WTC11 (cell line): Measurements from ENCODE around the gene MYRF. TPM values are rescaled to one million over a fixed set of nuclear protein-coding genes. Genes with fewer than 3 reads are reported as not detected.

ENCODE experiments used
- CREB1 ChIP-seq: sonication (generic); formaldehyde crosslinking; IDR thresholded peaks from 2 replicates; pipeline ENCODE4 v1.8.0; 2023; ENCODE audit warnings: mild to moderate bottlenecking, missing genetic modification reagents
- CTCF ChIP-seq: fragments of 200-600 bp; IDR thresholded peaks from 2 replicates; pipeline ENCODE4 v1.8.0; 2022; ENCODE audit warnings: antibody characterized with exemption
- ETV6 ChIP-seq: sonication (generic); formaldehyde crosslinking; IDR thresholded peaks from 2 replicates; pipeline ENCODE4 v1.8.1; 2022; ENCODE audit warnings: mild to moderate bottlenecking, missing genetic modification reagents
- FOXK1 ChIP-seq: sonication (generic); formaldehyde crosslinking; IDR thresholded peaks from 2 replicates; pipeline ENCODE4 v1.8.0; 2022; ENCODE audit warnings: mild to moderate bottlenecking, moderate library complexity, missing genetic modification reagents
- FOXP4 ChIP-seq: sonication (generic); formaldehyde crosslinking; IDR thresholded peaks from 2 replicates; pipeline ENCODE4 v1.8.0; 2022; ENCODE audit warnings: mild to moderate bottlenecking, missing genetic modification reagents
- JUN ChIP-seq: sonication (generic); formaldehyde crosslinking; IDR thresholded peaks from 2 replicates; pipeline ENCODE4 v1.8.0; 2023; ENCODE audit warnings: mild to moderate bottlenecking, missing genetic modification reagents
- KAT7 ChIP-seq: sonication (generic); formaldehyde crosslinking; IDR thresholded peaks from 2 replicates; pipeline ENCODE4 v1.8.1; 2023; ENCODE audit warnings: missing genetic modification reagents, mild to moderate bottlenecking, borderline replicate concordance
- MXD4 ChIP-seq: fragments of 250-450 bp; sonication (Bioruptor Pico); IDR thresholded peaks from 2 replicates; pipeline ENCODE4 v1.8.0; 2021; ENCODE audit warnings: mild to moderate bottlenecking, moderate library complexity, borderline replicate concordance
- MYBL2 ChIP-seq: sonication (generic); formaldehyde crosslinking; IDR thresholded peaks from 2 replicates; pipeline ENCODE4 v1.8.1; 2023; ENCODE audit warnings: mild to moderate bottlenecking, moderate library complexity, missing genetic modification reagents
- NFE2L1 ChIP-seq: sonication (generic); formaldehyde crosslinking; IDR thresholded peaks from 2 replicates; pipeline ENCODE4 v1.8.1; 2023; ENCODE audit warnings: missing genetic modification reagents
- SMAD3 ChIP-seq: sonication (generic); formaldehyde crosslinking; IDR thresholded peaks from 2 replicates; pipeline ENCODE4 v1.8.0; 2022; ENCODE audit warnings: missing genetic modification reagents, mild to moderate bottlenecking, borderline replicate concordance
- TEAD1 ChIP-seq: sonication (generic); formaldehyde crosslinking; IDR thresholded peaks from 2 replicates; pipeline ENCODE4 v1.8.0; 2022; ENCODE audit warnings: mild to moderate bottlenecking, missing genetic modification reagents
- TEAD4 ChIP-seq: sonication (generic); formaldehyde crosslinking; IDR thresholded peaks from 2 replicates; pipeline ENCODE4 v1.8.0; 2022; ENCODE audit warnings: mild to moderate bottlenecking, missing genetic modification reagents
- TP53 ChIP-seq: sonication (generic); formaldehyde crosslinking; IDR thresholded peaks from 2 replicates; pipeline ENCODE4 v1.8.1; 2023; ENCODE audit warnings: mild to moderate bottlenecking, missing genetic modification reagents
- USF1 ChIP-seq: sonication (generic); formaldehyde crosslinking; IDR thresholded peaks from 2 replicates; pipeline ENCODE4 v1.8.0; 2022; ENCODE audit warnings: mild to moderate bottlenecking, missing genetic modification reagents
- ZNF232 ChIP-seq: sonication (generic); formaldehyde crosslinking; IDR thresholded peaks from 2 replicates; pipeline ENCODE4 v1.8.0; 2022; ENCODE audit warnings: mild to moderate bottlenecking, missing genetic modification reagents
- ZNF317 ChIP-seq: sonication (generic); formaldehyde crosslinking; IDR thresholded peaks from 2 replicates; pipeline ENCODE4 v1.8.1; 2023; ENCODE audit warnings: low read depth, mild to moderate bottlenecking, moderate library complexity, missing genetic modification reagents, borderline replicate concordance
- total RNA-seq: library from RNA; stranded (reverse); gene quantifications from 3 replicates; pipeline ENCODE4 v1.2.3, GENCODE V29; 2021
- TF ChIP-seq, protein P1 (sequence below): sonication (generic); formaldehyde crosslinking; IDR thresholded peaks from 2 replicates; pipeline ENCODE4 v1.8.0; 2023; ENCODE audit warnings: missing genetic modification reagents, mild to moderate bottlenecking, borderline replicate concordance
- TF ChIP-seq, protein P2 (sequence below): sonication (generic); formaldehyde crosslinking; IDR thresholded peaks from 2 replicates; pipeline ENCODE4 v1.8.0; 2022; ENCODE audit warnings: mild to moderate bottlenecking, missing genetic modification reagents
- TF ChIP-seq, protein P3 (sequence below): sonication (generic); formaldehyde crosslinking; IDR thresholded peaks from 2 replicates; pipeline ENCODE4 v1.8.0; 2022; ENCODE audit warnings: mild to moderate bottlenecking, missing genetic modification reagents
- TF ChIP-seq, protein P4 (sequence below): sonication (generic); formaldehyde crosslinking; IDR thresholded peaks from 2 replicates; pipeline ENCODE4 v1.8.1; 2023; ENCODE audit warnings: mild to moderate bottlenecking, missing genetic modification reagents, borderline replicate concordance

The MYRF gene
- total RNA-seq, 1 experiment from 2014 or later: 5.9 TPM

DNA sequence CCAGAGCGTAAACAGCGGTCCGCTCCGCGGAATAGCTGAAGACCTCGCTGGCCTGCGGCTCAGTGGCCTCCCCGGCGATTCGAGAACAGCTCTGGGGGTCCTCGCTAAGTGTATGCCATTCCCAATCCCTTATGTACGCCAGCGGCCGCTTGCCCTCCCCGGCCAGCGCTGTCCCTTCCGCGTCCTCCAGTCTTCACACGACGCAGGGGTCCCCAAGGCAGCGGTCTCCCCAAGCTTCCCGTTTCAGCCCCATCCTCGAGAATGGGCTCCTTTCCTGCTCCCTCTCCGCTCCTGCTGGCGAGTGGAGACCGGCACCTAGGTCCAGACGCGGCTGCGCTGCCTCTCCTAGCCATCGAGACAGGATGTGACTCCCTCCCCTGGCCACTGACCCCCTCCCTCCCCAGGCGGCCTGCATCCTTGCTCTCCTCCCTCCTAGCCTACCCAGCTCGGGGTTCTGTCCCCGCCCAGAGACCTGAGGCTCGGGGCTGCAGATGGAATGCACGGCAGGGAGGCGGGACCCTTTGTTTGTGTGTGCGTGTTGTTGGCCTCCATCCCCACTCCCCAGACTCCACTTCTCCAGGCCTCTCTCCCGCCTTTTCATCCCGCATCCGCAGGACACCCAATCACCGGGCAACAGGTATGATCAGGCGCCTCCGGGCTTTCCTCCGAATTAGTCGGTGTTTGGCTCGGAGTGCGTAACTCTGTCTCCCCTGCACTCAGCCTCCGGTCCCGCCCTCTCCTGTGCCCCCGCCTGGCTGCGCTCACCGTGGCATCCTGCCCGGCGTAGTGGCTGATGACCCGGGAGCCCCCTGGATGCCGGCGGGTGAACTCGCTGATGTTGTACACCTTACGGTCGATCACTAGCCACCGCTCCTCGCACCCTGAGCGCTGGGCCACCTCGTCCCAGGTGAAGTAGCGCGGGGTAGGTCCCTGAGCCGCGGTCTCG, 63.6 kb downstream of the MYRF start (continued):
- TF ChIP-seq, protein P1, sequence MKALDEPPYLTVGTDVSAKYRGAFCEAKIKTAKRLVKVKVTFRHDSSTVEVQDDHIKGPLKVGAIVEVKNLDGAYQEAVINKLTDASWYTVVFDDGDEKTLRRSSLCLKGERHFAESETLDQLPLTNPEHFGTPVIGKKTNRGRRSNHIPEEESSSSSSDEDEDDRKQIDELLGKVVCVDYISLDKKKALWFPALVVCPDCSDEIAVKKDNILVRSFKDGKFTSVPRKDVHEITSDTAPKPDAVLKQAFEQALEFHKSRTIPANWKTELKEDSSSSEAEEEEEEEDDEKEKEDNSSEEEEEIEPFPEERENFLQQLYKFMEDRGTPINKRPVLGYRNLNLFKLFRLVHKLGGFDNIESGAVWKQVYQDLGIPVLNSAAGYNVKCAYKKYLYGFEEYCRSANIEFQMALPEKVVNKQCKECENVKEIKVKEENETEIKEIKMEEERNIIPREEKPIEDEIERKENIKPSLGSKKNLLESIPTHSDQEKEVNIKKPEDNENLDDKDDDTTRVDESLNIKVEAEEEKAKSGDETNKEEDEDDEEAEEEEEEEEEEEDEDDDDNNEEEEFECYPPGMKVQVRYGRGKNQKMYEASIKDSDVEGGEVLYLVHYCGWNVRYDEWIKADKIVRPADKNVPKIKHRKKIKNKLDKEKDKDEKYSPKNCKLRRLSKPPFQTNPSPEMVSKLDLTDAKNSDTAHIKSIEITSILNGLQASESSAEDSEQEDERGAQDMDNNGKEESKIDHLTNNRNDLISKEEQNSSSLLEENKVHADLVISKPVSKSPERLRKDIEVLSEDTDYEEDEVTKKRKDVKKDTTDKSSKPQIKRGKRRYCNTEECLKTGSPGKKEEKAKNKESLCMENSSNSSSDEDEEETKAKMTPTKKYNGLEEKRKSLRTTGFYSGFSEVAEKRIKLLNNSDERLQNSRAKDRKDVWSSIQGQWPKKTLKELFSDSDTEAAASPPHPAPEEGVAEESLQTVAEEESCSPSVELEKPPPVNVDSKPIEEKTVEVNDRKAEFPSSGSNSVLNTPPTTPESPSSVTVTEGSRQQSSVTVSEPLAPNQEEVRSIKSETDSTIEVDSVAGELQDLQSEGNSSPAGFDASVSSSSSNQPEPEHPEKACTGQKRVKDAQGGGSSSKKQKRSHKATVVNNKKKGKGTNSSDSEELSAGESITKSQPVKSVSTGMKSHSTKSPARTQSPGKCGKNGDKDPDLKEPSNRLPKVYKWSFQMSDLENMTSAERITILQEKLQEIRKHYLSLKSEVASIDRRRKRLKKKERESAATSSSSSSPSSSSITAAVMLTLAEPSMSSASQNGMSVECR (CRISPR knock-in tag): peak; percentile 48; the same call in 1 of the 2 replicates
- peak; percentile 21; the same call in 1 of the 2 replicates for TF ChIP-seq USF1
- TF ChIP-seq, protein P2, sequence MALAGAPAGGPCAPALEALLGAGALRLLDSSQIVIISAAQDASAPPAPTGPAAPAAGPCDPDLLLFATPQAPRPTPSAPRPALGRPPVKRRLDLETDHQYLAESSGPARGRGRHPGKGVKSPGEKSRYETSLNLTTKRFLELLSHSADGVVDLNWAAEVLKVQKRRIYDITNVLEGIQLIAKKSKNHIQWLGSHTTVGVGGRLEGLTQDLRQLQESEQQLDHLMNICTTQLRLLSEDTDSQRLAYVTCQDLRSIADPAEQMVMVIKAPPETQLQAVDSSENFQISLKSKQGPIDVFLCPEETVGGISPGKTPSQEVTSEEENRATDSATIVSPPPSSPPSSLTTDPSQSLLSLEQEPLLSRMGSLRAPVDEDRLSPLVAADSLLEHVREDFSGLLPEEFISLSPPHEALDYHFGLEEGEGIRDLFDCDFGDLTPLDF (CRISPR knock-in tag): peak; percentile 60; the same call in 1 of the 2 replicates
- TF ChIP-seq FOXP4 (CRISPR knock-in tag): peak; percentile 64; the same call in 1 of the 2 replicates
- TF ChIP-seq ETV6 (CRISPR knock-in tag): 0 out of 2 replicates have a peak, but pooled peaks have one; percentile 36
- no peak for TF ChIP-seq FOXK1 (CRISPR knock-in tag)
- 0 out of 2 replicates have a peak, but pooled peaks have one; percentile 3 for TF ChIP-seq SMAD3
- peak; percentile 89; the same call in 1 of the 2 replicates for TF ChIP-seq KAT7 (CRISPR knock-in tag)
- peak; percentile 27; the same call in 1 of the 2 replicates for TF ChIP-seq JUN
- 0 out of 2 replicates have a peak, but pooled peaks have one; percentile 28 for TF ChIP-seq CREB1 (CRISPR knock-in tag)
- TF ChIP-seq MYBL2 (CRISPR knock-in tag): no peak; the same call in 1 of the 2 replicates
- no peak for TF ChIP-seq MXD4 (CRISPR knock-in tag)
- no peak for TF ChIP-seq TP53 (CRISPR knock-in tag)
- TF ChIP-seq, protein P3, sequence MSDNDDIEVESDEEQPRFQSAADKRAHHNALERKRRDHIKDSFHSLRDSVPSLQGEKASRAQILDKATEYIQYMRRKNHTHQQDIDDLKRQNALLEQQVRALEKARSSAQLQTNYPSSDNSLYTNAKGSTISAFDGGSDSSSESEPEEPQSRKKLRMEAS: 0 out of 2 replicates have a peak, but pooled peaks have one; percentile 13
- TF ChIP-seq TEAD1 (CRISPR knock-in tag): peak; percentile 28
- TF ChIP-seq, protein P4, sequence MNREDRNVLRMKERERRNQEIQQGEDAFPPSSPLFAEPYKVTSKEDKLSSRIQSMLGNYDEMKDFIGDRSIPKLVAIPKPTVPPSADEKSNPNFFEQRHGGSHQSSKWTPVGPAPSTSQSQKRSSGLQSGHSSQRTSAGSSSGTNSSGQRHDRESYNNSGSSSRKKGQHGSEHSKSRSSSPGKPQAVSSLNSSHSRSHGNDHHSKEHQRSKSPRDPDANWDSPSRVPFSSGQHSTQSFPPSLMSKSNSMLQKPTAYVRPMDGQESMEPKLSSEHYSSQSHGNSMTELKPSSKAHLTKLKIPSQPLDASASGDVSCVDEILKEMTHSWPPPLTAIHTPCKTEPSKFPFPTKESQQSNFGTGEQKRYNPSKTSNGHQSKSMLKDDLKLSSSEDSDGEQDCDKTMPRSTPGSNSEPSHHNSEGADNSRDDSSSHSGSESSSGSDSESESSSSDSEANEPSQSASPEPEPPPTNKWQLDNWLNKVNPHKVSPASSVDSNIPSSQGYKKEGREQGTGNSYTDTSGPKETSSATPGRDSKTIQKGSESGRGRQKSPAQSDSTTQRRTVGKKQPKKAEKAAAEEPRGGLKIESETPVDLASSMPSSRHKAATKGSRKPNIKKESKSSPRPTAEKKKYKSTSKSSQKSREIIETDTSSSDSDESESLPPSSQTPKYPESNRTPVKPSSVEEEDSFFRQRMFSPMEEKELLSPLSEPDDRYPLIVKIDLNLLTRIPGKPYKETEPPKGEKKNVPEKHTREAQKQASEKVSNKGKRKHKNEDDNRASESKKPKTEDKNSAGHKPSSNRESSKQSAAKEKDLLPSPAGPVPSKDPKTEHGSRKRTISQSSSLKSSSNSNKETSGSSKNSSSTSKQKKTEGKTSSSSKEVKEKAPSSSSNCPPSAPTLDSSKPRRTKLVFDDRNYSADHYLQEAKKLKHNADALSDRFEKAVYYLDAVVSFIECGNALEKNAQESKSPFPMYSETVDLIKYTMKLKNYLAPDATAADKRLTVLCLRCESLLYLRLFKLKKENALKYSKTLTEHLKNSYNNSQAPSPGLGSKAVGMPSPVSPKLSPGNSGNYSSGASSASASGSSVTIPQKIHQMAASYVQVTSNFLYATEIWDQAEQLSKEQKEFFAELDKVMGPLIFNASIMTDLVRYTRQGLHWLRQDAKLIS (CRISPR knock-in tag): no peak; the same call in 1 of the 2 replicates
- 0 out of 2 replicates have a peak, but pooled peaks have one; percentile 38 for TF ChIP-seq TEAD4 (CRISPR knock-in tag)
- peak; percentile 1; the same call in 1 of the 2 replicates for TF ChIP-seq CTCF
- 0 out of 2 replicates have a peak, but pooled peaks have one; percentile 9 for TF ChIP-seq NFE2L1 (CRISPR knock-in tag)
- no peak; the same call in 1 of the 2 replicates for TF ChIP-seq ZNF232
- 0 out of 2 replicates have a peak, but pooled peaks have one; percentile 1 for TF ChIP-seq ZNF317 (CRISPR knock-in tag)
